GM23338 (cell line): Measurements from ENCODE around the gene PTPRA. TPM values are rescaled to one million over a fixed set of nuclear protein-coding genes. Genes with fewer than 3 reads are reported as not detected.

Experiments
- ATAC-seq: fragments of 200-7000 bp; cut with Tn5 transposase; 3 replicates; pipeline ENCODE4 v1.9.1; 2020
- DNase-seq: peaks from one replicate; pipeline ENCODE4 v3.0.0-alpha.2; 2015; ENCODE audit warnings: low spot score
- H2AFZ ChIP-seq: fragments of 200-600 bp; sonication (generic); 2 replicates; pipeline ENCODE4 v1.8.0; 2016; ENCODE audit warnings: antibody characterized with exemption, mild to moderate bottlenecking, moderate library complexity
- H3F3A ChIP-seq: fragments of 200-600 bp; sonication (generic); replicated peaks from 2 replicates; pipeline ENCODE4 v1.8.0; 2017; ENCODE audit warnings: antibody characterized with exemption, mixed run types, low read depth
- H3K27ac ChIP-seq: fragments of 200-600 bp; sonication (generic); 2 replicates; pipeline ENCODE4 v1.6.1; 2016; ENCODE audit warnings: low read depth
- H3K27me3 ChIP-seq: fragments of 200-600 bp; sonication (generic); 2 replicates; pipeline ENCODE4 v1.8.0; 2016; ENCODE audit warnings: mild to moderate bottlenecking, mixed run types, moderate library complexity; ENCODE audit not compliant: insufficient read depth
- H3K36me3 ChIP-seq: fragments of 200-600 bp; sonication (generic); 2 replicates; pipeline ENCODE4 v1.8.0; 2016; ENCODE audit warnings: mild to moderate bottlenecking; ENCODE audit not compliant: insufficient read depth
- H3K4me1 ChIP-seq: fragments of 200-600 bp; sonication (generic); 2 replicates; pipeline ENCODE4 v1.8.0; 2016; ENCODE audit warnings: mild to moderate bottlenecking, moderate library complexity; ENCODE audit not compliant: insufficient read depth
- H3K4me2 ChIP-seq: fragments of 200-600 bp; sonication (generic); 2 replicates; pipeline ENCODE4 v1.7.1; 2017; ENCODE audit warnings: mixed run types
- H3K4me3 ChIP-seq: fragments of 200-600 bp; sonication (generic); 2 replicates; pipeline ENCODE4 v1.6.1; 2016; ENCODE audit warnings: mixed run types
- H3K79me2 ChIP-seq: fragments of 200-600 bp; sonication (generic); replicated peaks from 2 replicates; pipeline ENCODE4 v1.8.0; 2017; ENCODE audit warnings: mild to moderate bottlenecking; ENCODE audit not compliant: insufficient read depth
- H3K9me2 ChIP-seq: fragments of 200-600 bp; sonication (generic); 2 replicates; pipeline ENCODE4 v1.8.0; 2017; ENCODE audit not compliant: insufficient read depth
- H4K20me1 ChIP-seq: fragments of 200-600 bp; sonication (generic); replicated peaks from 2 replicates; pipeline ENCODE4 v1.8.0; 2017; ENCODE audit warnings: mild to moderate bottlenecking; ENCODE audit not compliant: insufficient read depth
- H3K27ac Mint-ChIP-seq: 2 replicates; pipeline ENCODE4 v1.8.0; 2020; ENCODE audit warnings: inconsistent platforms, mild to moderate bottlenecking, moderate library complexity, mixed read lengths
- H3K27me3 Mint-ChIP-seq: 3 replicates; pipeline ENCODE4 v1.8.0; 2022; ENCODE audit warnings: low read depth, mild to moderate bottlenecking, moderate library complexity, mixed read lengths, inconsistent platforms; ENCODE audit not compliant: insufficient read depth, poor library complexity
- H3K36me3 Mint-ChIP-seq: 3 replicates; pipeline ENCODE4 v1.8.0; 2021; ENCODE audit warnings: low read depth, mild to moderate bottlenecking, inconsistent platforms, moderate library complexity, mixed read lengths
- H3K4me1 Mint-ChIP-seq: 3 replicates; pipeline ENCODE4 v1.8.0; 2020; ENCODE audit warnings: mild to moderate bottlenecking, inconsistent platforms, mixed read lengths
- H3K4me3 Mint-ChIP-seq: 3 replicates; pipeline ENCODE4 v1.8.0; 2021; ENCODE audit warnings: moderate library complexity, mild to moderate bottlenecking, inconsistent platforms, mixed read lengths
- H3K9me3 Mint-ChIP-seq: 3 replicates; pipeline ENCODE4 v1.8.0; 2020; ENCODE audit warnings: moderate library complexity, mild to moderate bottlenecking, inconsistent platforms, mixed read lengths
- CREB1 ChIP-seq: fragments of 250-450 bp; sonication (Bioruptor Pico); IDR thresholded peaks from 2 replicates; pipeline ENCODE4 v1.5.0; 2020; ENCODE audit warnings: low read depth, mild to moderate bottlenecking, moderate library complexity
- CTCF ChIP-seq, 2 experiments: fragments of 200-600 bp in 1 of 2; sonication (generic) in 1 of 2; conservative IDR thresholded peaks; 2 replicates each; pipeline versions ENCODE4 v1.5.1 to v1.6.1; 2016 to 2017; ENCODE audit warnings: antibody characterized with exemption in 2 of 2, low read depth in 2 of 2, mild to moderate bottlenecking in 2 of 2, moderate library complexity in 1 of 2
- ETS1 ChIP-seq: IDR thresholded peaks from 2 replicates; pipeline ENCODE4 v1.6.1; 2016; ENCODE audit warnings: antibody characterized with exemption
- EZH2 ChIP-seq: fragments of 200-600 bp; sonication (generic); IDR thresholded peaks from one replicate; pipeline ENCODE4 v1.8.0; 2017; ENCODE audit warnings: antibody characterized with exemption, mild to moderate bottlenecking, low read depth; ENCODE audit not compliant: unreplicated experiment
- NANOG ChIP-seq: IDR thresholded peaks from 2 replicates; pipeline ENCODE4 v1.6.1; 2016; ENCODE audit warnings: antibody characterized with exemption, borderline replicate concordance
- POLR2AphosphoS5 ChIP-seq: IDR thresholded peaks from 2 replicates; pipeline ENCODE4 v1.6.1; 2016; ENCODE audit warnings: antibody characterized with exemption, low read depth
- STAT1 ChIP-seq: IDR thresholded peaks from one replicate; pipeline ENCODE4 v1.6.1; 2016; ENCODE audit warnings: antibody characterized with exemption; ENCODE audit not compliant: unreplicated experiment
- ZNF331 ChIP-seq: fragments of 250-450 bp; sonication (Bioruptor Pico); IDR thresholded peaks from 2 replicates; pipeline ENCODE4 v1.5.0; 2020; ENCODE audit warnings: low read depth, mild to moderate bottlenecking, moderate library complexity
- polyA plus RNA-seq: library from polyadenylated mRNA; unstranded; fragments of >200 nt; fragmentation: Nextera tagmentation; extraction: Ambion mirVana; gene quantifications from 2 replicates; pipeline ENCODE4 v1.2.1, GENCODE V29; 2016
- total RNA-seq: library from RNA; depleted of rRNA; stranded (reverse); fragments of >200 nt; shearing (Covaris generic); gene quantifications from 2 replicates; pipeline ENCODE4 v1.2.3, GENCODE V29; 2014
- TF ChIP-seq, protein P1 (sequence below): fragments of 250-450 bp; sonication (Bioruptor Pico); IDR thresholded peaks from 2 replicates; pipeline ENCODE4 v1.5.0; 2020; ENCODE audit warnings: mild to moderate bottlenecking, moderate library complexity
- TF ChIP-seq, protein P2 (sequence below): IDR thresholded peaks from one replicate; pipeline ENCODE4 v1.6.1; 2018; ENCODE audit warnings: antibody characterized with exemption; ENCODE audit not compliant: unreplicated experiment

PTPRA gene
- total and polyA plus RNA-seq, 2 experiments from 2014 or later, result 37.8 to 39.3 TPM

- TF ChIP-seq, protein P1, sequence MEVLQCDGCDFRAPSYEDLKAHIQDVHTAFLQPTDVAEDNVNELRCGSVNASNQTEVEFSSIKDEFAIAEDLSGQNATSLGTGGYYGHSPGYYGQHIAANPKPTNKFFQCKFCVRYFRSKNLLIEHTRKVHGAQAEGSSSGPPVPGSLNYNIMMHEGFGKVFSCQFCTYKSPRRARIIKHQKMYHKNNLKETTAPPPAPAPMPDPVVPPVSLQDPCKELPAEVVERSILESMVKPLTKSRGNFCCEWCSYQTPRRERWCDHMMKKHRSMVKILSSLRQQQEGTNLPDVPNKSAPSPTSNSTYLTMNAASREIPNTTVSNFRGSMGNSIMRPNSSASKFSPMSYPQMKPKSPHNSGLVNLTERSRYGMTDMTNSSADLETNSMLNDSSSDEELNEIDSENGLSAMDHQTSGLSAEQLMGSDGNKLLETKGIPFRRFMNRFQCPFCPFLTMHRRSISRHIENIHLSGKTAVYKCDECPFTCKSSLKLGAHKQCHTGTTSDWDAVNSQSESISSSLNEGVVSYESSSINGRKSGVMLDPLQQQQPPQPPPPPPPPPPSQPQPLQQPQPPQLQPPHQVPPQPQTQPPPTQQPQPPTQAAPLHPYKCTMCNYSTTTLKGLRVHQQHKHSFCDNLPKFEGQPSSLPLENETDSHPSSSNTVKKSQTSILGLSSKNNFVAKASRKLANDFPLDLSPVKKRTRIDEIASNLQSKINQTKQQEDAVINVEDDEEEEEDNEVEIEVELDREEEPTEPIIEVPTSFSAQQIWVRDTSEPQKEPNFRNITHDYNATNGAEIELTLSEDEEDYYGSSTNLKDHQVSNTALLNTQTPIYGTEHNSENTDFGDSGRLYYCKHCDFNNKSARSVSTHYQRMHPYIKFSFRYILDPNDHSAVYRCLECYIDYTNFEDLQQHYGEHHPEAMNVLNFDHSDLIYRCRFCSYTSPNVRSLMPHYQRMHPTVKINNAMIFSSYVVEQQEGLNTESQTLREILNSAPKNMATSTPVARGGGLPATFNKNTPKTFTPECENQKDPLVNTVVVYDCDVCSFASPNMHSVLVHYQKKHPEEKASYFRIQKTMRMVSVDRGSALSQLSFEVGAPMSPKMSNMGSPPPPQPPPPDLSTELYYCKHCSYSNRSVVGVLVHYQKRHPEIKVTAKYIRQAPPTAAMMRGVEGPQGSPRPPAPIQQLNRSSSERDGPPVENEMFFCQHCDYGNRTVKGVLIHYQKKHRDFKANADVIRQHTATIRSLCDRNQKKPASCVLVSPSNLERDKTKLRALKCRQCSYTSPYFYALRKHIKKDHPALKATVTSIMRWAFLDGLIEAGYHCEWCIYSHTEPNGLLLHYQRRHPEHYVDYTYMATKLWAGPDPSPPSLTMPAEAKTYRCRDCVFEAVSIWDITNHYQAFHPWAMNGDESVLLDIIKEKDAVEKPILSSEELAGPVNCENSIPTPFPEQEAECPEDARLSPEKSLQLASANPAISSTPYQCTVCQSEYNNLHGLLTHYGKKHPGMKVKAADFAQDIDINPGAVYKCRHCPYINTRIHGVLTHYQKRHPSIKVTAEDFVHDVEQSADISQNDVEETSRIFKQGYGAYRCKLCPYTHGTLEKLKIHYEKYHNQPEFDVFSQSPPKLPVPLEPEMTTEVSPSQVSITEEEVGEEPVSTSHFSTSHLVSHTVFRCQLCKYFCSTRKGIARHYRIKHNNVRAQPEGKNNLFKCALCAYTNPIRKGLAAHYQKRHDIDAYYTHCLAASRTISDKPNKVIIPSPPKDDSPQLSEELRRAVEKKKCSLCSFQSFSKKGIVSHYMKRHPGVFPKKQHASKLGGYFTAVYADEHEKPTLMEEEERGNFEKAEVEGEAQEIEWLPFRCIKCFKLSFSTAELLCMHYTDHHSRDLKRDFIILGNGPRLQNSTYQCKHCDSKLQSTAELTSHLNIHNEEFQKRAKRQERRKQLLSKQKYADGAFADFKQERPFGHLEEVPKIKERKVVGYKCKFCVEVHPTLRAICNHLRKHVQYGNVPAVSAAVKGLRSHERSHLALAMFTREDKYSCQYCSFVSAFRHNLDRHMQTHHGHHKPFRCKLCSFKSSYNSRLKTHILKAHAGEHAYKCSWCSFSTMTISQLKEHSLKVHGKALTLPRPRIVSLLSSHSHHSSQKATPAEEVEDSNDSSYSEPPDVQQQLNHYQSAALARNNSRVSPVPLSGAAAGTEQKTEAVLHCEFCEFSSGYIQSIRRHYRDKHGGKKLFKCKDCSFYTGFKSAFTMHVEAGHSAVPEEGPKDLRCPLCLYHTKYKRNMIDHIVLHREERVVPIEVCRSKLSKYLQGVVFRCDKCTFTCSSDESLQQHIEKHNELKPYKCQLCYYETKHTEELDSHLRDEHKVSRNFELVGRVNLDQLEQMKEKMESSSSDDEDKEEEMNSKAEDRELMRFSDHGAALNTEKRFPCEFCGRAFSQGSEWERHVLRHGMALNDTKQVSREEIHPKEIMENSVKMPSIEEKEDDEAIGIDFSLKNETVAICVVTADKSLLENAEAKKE (CRISPR knock-in tag), result no peak
Observed at GRCh38 chr20:2826655-2827054, 46.6 kb upstream of the PTPRA start (continued).

GRCh38 chr20:2829376-2829775 lies 43.9 kb upstream of the PTPRA start:
- H2AFZ ChIP-seq, result no peak overlapping the region
- Mint-ChIP-seq H3K9me3 (peaks cover 5% of the 10 kb centered on the region; the same call in 2 of the 3 replicates), H3K4me3 (no peak overlapping the region), H3K27me3 (peaks cover 4% of the 10 kb centered on the region), H3K36me3 (0 out of 3 replicates have a peak, but pooled peaks cover 4% of the 10 kb centered on the region), H3K4me1 (no peaks in the 10 kb centered on the region), H3K27ac (no peak overlapping the region)
- H3K4me1 ChIP-seq, result no peaks in the 10 kb centered on the region
- H3K4me2 ChIP-seq, result no peak overlapping the region
- H3K4me3 ChIP-seq, result no peak overlapping the region
- H3K79me2 ChIP-seq, result no peaks in the 10 kb centered on the region
- no peaks in the 10 kb centered on the region for H4K20me1 ChIP-seq
- TF ChIP-seq CTCF (conservative IDR thresholded peaks at IDR 0.05; ENCODE audit: low read depth in 2 of 2), result no peak
- no peak for TF ChIP-seq EZH2
- TF ChIP-seq ETS1, result no peak
- TF ChIP-seq CREB1 (CRISPR knock-in tag), result no peak
- no peak for TF ChIP-seq STAT1
- TF ChIP-seq ZNF331 (CRISPR knock-in tag), result no peak
- no peak for TF ChIP-seq NANOG
- TF ChIP-seq, protein P2, sequence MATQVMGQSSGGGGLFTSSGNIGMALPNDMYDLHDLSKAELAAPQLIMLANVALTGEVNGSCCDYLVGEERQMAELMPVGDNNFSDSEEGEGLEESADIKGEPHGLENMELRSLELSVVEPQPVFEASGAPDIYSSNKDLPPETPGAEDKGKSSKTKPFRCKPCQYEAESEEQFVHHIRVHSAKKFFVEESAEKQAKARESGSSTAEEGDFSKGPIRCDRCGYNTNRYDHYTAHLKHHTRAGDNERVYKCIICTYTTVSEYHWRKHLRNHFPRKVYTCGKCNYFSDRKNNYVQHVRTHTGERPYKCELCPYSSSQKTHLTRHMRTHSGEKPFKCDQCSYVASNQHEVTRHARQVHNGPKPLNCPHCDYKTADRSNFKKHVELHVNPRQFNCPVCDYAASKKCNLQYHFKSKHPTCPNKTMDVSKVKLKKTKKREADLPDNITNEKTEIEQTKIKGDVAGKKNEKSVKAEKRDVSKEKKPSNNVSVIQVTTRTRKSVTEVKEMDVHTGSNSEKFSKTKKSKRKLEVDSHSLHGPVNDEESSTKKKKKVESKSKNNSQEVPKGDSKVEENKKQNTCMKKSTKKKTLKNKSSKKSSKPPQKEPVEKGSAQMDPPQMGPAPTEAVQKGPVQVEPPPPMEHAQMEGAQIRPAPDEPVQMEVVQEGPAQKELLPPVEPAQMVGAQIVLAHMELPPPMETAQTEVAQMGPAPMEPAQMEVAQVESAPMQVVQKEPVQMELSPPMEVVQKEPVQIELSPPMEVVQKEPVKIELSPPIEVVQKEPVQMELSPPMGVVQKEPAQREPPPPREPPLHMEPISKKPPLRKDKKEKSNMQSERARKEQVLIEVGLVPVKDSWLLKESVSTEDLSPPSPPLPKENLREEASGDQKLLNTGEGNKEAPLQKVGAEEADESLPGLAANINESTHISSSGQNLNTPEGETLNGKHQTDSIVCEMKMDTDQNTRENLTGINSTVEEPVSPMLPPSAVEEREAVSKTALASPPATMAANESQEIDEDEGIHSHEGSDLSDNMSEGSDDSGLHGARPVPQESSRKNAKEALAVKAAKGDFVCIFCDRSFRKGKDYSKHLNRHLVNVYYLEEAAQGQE, result no peak
- TF ChIP-seq POLR2AphosphoS5, result no peak
- H3K9me2 ChIP-seq, result no peaks in the 10 kb centered on the region
- H3K27me3 ChIP-seq, result peaks cover 35% of the 10 kb centered on the region
- no peak overlapping the region for H3K27ac ChIP-seq
- ATAC-seq (no peak), DNase-seq (no peak)
- H3K36me3 ChIP-seq, result no peaks in the 10 kb centered on the region
- H3F3A ChIP-seq, result no peaks in the 10 kb centered on the region
